Heart left ventricle (tissue), 16 donors: ENCODE measurements around the gene CTRB2. TPM values are rescaled to one million over a fixed set of nuclear protein-coding genes. Genes with fewer than 3 reads are reported as not detected.
A peak's percentile ranks its signal among the peaks of the same experiment; 100 is the strongest.

Experiments used
- ATAC-seq, 4 donors: fragments of 200-7000 bp; cut with Tn5 transposase; one replicate each; pipeline ENCODE4 v1.9.1; 2020 to 2022; ENCODE audit warnings: moderate library complexity in 4 of 4, mild to moderate bottlenecking in 3 of 4, moderate number of reproducible peaks in 1 of 4
- DNase-seq, 5 donors: peaks; one replicate each; pipeline ENCODE4 v3.0.0-alpha.2; 2020
- H3K27ac ChIP-seq, 12 donors: fragments of 200-600 bp; sonication (generic) in 4 of 12; one replicate each; pipeline versions ENCODE4 v1.5.0 to v1.8.0; 2016 to 2022; ENCODE audit warnings: mild to moderate bottlenecking in 2 of 12
- H3K27me3 ChIP-seq, 9 donors: fragments of 200-600 bp; sonication (generic) in 2 of 9; one replicate each; pipeline versions ENCODE4 v1.5.1 to v1.8.0; 2016 to 2022; ENCODE audit warnings: mild to moderate bottlenecking in 3 of 9
- H3K36me3 ChIP-seq, 9 donors: fragments of 200-600 bp; sonication (generic) in 2 of 9; one replicate each; pipeline versions ENCODE4 v1.5.0 to v1.8.0; 2018 to 2022; ENCODE audit warnings: mild to moderate bottlenecking in 2 of 9
- H3K4me1 ChIP-seq, 12 donors: fragments of 200-600 bp; sonication (generic) in 4 of 12; one replicate each; pipeline versions ENCODE4 v1.5.0 to v1.8.0; 2016 to 2022; ENCODE audit warnings: mild to moderate bottlenecking in 3 of 12
- H3K4me3 ChIP-seq, 12 donors: fragments of 200-600 bp; sonication (generic) in 4 of 12; one replicate each; pipeline versions ENCODE4 v1.5.0 to v1.8.0; 2017 to 2022; ENCODE audit warnings: mild to moderate bottlenecking in 9 of 12, moderate library complexity in 4 of 12
- H3K9me3 ChIP-seq, 12 donors: fragments of 200-600 bp; sonication (generic) in 4 of 12; one replicate each; pipeline versions ENCODE4 v1.5.0 to v1.8.0; 2016 to 2022; ENCODE audit warnings: mild to moderate bottlenecking in 1 of 12
- CTCF ChIP-seq, 12 donors: fragments of 200-600 bp; sonication (generic) in 4 of 12; IDR thresholded peaks; one replicate each; pipeline versions ENCODE4 v1.5.0 to v1.8.0; 2018 to 2022; ENCODE audit warnings: antibody characterized with exemption in 12 of 12, mild to moderate bottlenecking in 5 of 12
- POLR2A ChIP-seq, 2 donors: fragments of 450-650 bp; IDR thresholded peaks; one replicate each; pipeline ENCODE4 v1.6.1; 2017; ENCODE audit warnings: antibody characterized with exemption in 2 of 2, mild to moderate bottlenecking in 2 of 2, moderate library complexity in 2 of 2
- WGBS, 4 donors: extraction: QIAGEN DNeasy Blood & Tissue Kit in 2 of 4; methylation state at CpG; one replicate each; pipeline versions ENCODE4 v1.1.5 to v1.1.7; 2013 to 2018; 5-methylcytosine and 5-hydroxymethylcytosine counted together
- intact Hi-C, 10 donors: fragments of 100-400 bp; cut with DNase I; formaldehyde crosslinking; loops; one replicate each; pipeline versions ENCODE4 v1.11.1 to v1.14.2; 2022
- polyA plus RNA-seq, 2 donors: library from polyadenylated mRNA; stranded (reverse); fragments of 200-250 nt; gene quantifications; one replicate each; pipeline ENCODE4 v1.2.3, GENCODE V29; 2013
- total RNA-seq, 9 donors: library from RNA; depleted of rRNA in 2 of 9; stranded (reverse); fragments of >200 nt in 2 of 9; fragmentation: NEBNext Ultra II Directional in 3 of 9; extraction: Animal tissue kit (Norgen Biotek cat#: 25700) in 3 of 9; gene quantifications; one replicate each; pipeline versions ENCODE4 v1.1.0 to v1.2.4, GENCODE V29; 2016 to 2023
- donor health status: ischemic (EF 13 %, LVEDD 7.1; RV severe dilation, severe dysfunction).
- donor health status: healthy with polysubstance abuse.
- donor health status: DM: no; HTN: yes; CAD: no.
- donor health status: DM: no; HTN: no; CAD: no.
- donor health status: ischemic (EF 25% LVEDD 6.9; RV normal size, moderate dysfunction).
- donor health status: ischemic (EF 25% LVEDD 5.7; RV mildly dilated, moderate dysfunction).
- donor health status: healthy.
- donor health status: DM: yes; HTN: yes; CAD: no.
- donor health status: ischemic (EF 35%, LVEDD 5.7; RV mildly dilated, moderate dysfunction).
- donor health status: nonischemic (EF 11% LVEDD 7.7; RV severe dilation, severe dysfunction).
- donor health status: DM: yes; HTN: yes; CAD: no.
- donor health status: PGD.
- donor health status: ischemic (EF 29% LVEDD 5.4; RV normal size, mild dysfunction).
- donor health status: nonischemic (EF 23%, LVEDD 6.1; RV moderate dilation, normal function).

Gene CTRB2
- total and polyA plus RNA-seq, 11 donors: 0.51 to 3.7 (median 2.5) TPM; not detected in 5

GRCh38 chr16:75239542-75240122 is 32.7 kb upstream of the CTRB2 start:
- Histone ChIP-seq H3K9me3 (no peaks in the 10 kb centered on the region), H3K27me3 (peaks cover 0 to 8% (median 0%) of the 10 kb centered on the region in 9 donors), H3K4me3 (no peak overlapping the region), H3K36me3 (peaks cover 0 to 52% (median 32%) of the 10 kb centered on the region in 9 donors), H3K4me1 (peaks cover 3 to 82% (median 57%) of the 10 kb centered on the region in 12 donors), H3K27ac (peak overlapping the region; percentile 59 to 90 (median 80))
- TF ChIP-seq POLR2A (IDR thresholded peaks at IDR 0.05): no peak
- TF ChIP-seq CTCF (IDR thresholded peaks at IDR 0.05): no peak
- intact Hi-C loops: no loop called here
- 58 to 74% (median 72%) methylated on average over 5 to 19 of the region's 19 CpGs for WGBS, 4 donors
- ATAC-seq (no peak), DNase-seq (peak in 3 of 5 donors; percentile 17 to 56 (median 30))

- H3K36me3 ChIP-seq: peaks cover 0 to 56% (median 38%) of the 10 kb centered on the region in 9 donors
- TF ChIP-seq POLR2A (IDR thresholded peaks at IDR 0.05) (no peak), CTCF (IDR thresholded peaks at IDR 0.05) (peak in 2 of 12 donors; percentile 3 to 8)
- H3K9me3 ChIP-seq: no peaks in the 10 kb centered on the region
- peak overlapping the region; percentile 59 to 90 (median 80) for H3K27ac ChIP-seq
- ATAC-seq: peak in 3 of 4 donors; percentile 3 to 18 (median 15)
- H3K27me3 ChIP-seq: peaks cover 0 to 13% (median 0%) of the 10 kb centered on the region in 9 donors
- intact Hi-C loops: no loop called here
- DNase-seq: peak in 1 of 5 donors; percentile 51
- H3K4me3 ChIP-seq: peak overlapping the region in 2 of 12 donors; percentile 1 to 25
- H3K4me1 ChIP-seq: peaks cover 3 to 82% (median 57%) of the 10 kb centered on the region in 12 donors
- 29 to 44% (median 40%) methylated on average over 10 to 16 of the region's 16 CpGs for WGBS, 4 donors
Observed at GRCh38 chr16:75238853-75239541, 32.0 kb upstream of the CTRB2 start.

GRCh38 chr16:75238132-75238852 is 31.3 kb upstream of the CTRB2 start:
- 26 to 47% (median 31%) methylated on average over 10 to 25 of the region's 25 CpGs for WGBS, 4 donors
- H3K36me3 ChIP-seq: peaks cover 0 to 62% (median 43%) of the 10 kb centered on the region in 9 donors
- intact Hi-C loops: no loop called here
- peak overlapping the region; percentile 59 to 90 (median 80) for H3K27ac ChIP-seq
- H3K27me3 ChIP-seq: peaks cover 0 to 13% (median 0%) of the 10 kb centered on the region in 9 donors
- DNase-seq (peak; percentile 86 to 91 (median 87)), ATAC-seq (peak; percentile 72 to 83 (median 77))
- H3K4me1 ChIP-seq: peaks cover 3 to 80% (median 52%) of the 10 kb centered on the region in 12 donors
- TF ChIP-seq CTCF (IDR thresholded peaks at IDR 0.05) (no peak), POLR2A (IDR thresholded peaks at IDR 0.05) (no peak)
- H3K9me3 ChIP-seq: no peaks in the 10 kb centered on the region
- H3K4me3 ChIP-seq: peak overlapping the region in 5 of 12 donors; percentile 2 to 42 (median 19)
